ENCODE data around the gene GDAP2.
"Not testable (repeated sequence)": the region's sequence is repeated elsewhere in the genome, so short reads cannot be mapped to it uniquely, and the experiment has no call there.

Gene GDAP2

GRCh38 chr1:117886101-117886795 is 43.2 kb downstream of the GDAP2 start:
- H3K9me3 Mint-ChIP-seq: no peaks in the 10 kb centered on the region
- H3K36me3 Mint-ChIP-seq (ENCODE audit: low read depth): peaks cover 12% of the 10 kb centered on the region
- H3K4me1 Mint-ChIP-seq (ENCODE audit: low read depth): peaks cover 4% of the 10 kb centered on the region
- no peaks in the 10 kb centered on the region for H3K27me3 Mint-ChIP-seq (ENCODE audit: low read depth)
- H3K4me3 Mint-ChIP-seq: no peak overlapping the region
- no peak overlapping the region for H3K27ac Mint-ChIP-seq

DNA sequence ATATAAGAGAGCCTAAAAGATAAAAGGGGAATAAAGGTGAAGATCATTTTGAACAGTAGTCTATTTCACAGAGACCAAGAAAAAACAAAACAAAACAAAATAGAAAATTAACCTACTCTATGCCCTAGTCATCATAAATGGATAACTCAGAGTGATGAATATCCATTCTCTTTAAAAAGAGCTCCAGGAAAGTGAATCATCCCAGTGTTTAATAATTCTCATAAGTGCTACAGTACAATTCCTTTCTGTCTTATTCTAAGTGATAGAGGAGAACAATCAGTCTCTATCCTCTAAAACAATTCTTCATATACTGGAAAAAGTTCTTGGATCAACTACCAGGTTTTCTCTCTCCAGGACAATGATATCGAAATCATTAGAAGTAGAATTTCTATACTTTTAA is 45.8 kb downstream of the GDAP2 start:
- Mint-ChIP-seq H3K36me3 (ENCODE audit: low read depth) (peaks cover 19% of the 10 kb centered on the region), H3K27ac (no peak overlapping the region), H3K4me1 (ENCODE audit: low read depth) (peaks cover 4% of the 10 kb centered on the region), H3K27me3 (ENCODE audit: low read depth) (no peaks in the 10 kb centered on the region), H3K9me3 (no peaks in the 10 kb centered on the region), H3K4me3 (no peak overlapping the region)

GRCh38 chr1:117879284-117879683 is 50.1 kb downstream of the GDAP2 start:
- peaks cover 3% of the 10 kb centered on the region for H3K9me3 Mint-ChIP-seq
- no peak overlapping the region for H3K4me3 Mint-ChIP-seq
- H3K36me3 Mint-ChIP-seq (ENCODE audit: low read depth): peaks cover 46% of the 10 kb centered on the region
- H3K4me1 Mint-ChIP-seq (ENCODE audit: low read depth): no peaks in the 10 kb centered on the region
- H3K27ac Mint-ChIP-seq: no peak overlapping the region
- H3K27me3 Mint-ChIP-seq (ENCODE audit: low read depth): no peaks in the 10 kb centered on the region

DNA sequence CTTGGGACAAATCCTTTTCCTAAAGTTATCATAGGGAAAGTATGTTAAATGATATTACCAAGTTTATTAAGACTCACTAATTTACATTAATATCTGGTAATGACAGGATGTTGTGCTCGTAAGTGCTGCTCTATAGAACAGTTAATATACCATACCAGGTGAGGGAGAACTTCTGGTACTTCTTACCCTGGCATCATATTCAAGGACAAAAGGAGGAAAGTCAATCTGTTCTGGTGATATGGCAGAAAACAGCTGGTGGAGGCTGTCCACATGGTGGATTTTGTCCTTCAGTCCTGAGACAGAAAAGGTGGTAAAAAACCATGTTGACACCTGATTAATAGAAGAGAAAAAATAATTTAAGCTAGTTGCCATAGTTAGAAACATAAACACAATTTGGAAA is 51.6 kb downstream of the GDAP2 start:
- peaks cover 10% of the 10 kb centered on the region for H3K9me3 Mint-ChIP-seq
- H3K27ac Mint-ChIP-seq: no peak overlapping the region
- H3K4me3 Mint-ChIP-seq: no peak overlapping the region
- no peaks in the 10 kb centered on the region for H3K4me1 Mint-ChIP-seq (ENCODE audit: low read depth)
- peaks cover 53% of the 10 kb centered on the region for H3K36me3 Mint-ChIP-seq (ENCODE audit: low read depth)
- no peaks in the 10 kb centered on the region for H3K27me3 Mint-ChIP-seq (ENCODE audit: low read depth)

DNA sequence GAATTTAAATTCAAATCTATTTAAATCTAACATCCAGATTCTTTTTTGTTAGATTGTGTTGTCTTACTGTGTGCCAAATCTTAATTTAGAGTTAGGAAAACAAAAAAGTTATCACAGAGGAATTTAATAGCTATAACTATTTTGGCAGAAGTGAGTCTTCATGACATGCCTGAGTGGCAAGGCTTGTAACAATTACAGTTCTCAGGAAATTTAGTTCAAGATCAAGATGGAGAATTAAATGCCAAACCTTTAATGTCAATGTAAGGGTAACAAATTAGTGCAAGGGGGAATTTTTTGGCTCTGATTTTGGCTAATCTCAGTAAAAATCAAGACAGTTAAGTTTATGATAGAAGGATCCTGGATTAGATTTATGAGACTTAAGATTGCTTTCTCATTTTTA is 58.4 kb downstream of the GDAP2 start:
- Mint-ChIP-seq H3K4me3 (no peak overlapping the region), H3K36me3 (ENCODE audit: low read depth) (peaks cover 63% of the 10 kb centered on the region), H3K27ac (no peak overlapping the region), H3K4me1 (ENCODE audit: low read depth) (no peaks in the 10 kb centered on the region), H3K27me3 (ENCODE audit: low read depth) (no peaks in the 10 kb centered on the region), H3K9me3 (peaks cover 17% of the 10 kb centered on the region)

DNA sequence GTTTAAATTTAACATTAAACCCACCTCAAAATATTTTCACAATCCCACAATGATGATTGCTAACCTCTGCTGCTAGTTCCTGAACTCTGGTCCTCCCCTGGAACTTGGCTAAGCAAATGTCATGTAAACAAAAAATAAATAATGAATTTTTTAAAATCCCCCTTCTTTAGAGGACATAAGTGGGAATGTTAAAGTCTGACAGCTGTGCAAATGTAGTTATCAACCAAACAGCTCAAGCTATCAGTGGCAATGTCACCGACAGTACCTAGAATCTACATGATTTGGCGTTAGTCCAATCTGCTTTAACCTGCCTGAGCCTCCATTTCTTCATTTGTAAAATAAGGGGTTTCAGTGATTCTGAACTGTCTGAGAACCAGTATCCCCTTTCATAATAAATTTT is 67.7 kb downstream of the GDAP2 start:
- Mint-ChIP-seq H3K36me3 (ENCODE audit: low read depth) (peaks cover 13% of the 10 kb centered on the region), H3K9me3 (no peaks in the 10 kb centered on the region), H3K4me1 (ENCODE audit: low read depth) (no peaks in the 10 kb centered on the region), H3K27me3 (ENCODE audit: low read depth) (no peaks in the 10 kb centered on the region), H3K27ac (no peak overlapping the region), H3K4me3 (no peak overlapping the region)

DNA sequence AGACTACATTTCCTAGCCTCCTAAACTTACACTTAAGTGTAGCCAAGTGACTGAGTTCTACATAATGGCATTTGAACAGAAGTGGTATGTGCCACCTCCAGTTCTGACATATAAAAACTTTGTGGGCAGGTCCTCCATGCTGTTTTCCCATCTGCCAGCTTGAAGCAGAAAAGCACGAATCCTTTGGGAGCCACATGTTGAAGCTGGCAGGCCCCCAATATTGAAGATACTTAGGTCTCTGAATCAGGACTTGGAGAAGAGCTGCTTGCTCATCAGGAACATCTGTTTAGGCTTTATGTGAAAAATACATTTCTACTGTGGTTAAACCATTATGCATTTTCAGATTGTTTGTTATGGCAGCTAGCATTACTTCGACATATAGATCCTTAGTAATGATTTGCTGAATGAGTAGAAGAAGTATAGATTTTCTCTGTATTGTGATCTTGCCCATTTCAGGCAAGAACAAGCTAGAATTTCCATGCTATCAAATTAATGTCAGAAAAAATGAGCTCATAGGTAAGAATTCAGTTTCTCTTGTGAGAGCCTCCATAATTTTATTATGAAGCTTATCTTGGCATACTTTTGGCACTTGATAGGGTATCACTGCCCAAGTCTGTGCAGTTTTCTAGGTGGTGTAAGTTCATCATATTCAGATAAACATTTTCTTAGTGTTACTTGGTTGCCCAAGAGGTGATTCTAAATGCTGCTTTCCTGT is 68.4 kb downstream of the GDAP2 start:
- Mint-ChIP-seq H3K4me1 (ENCODE audit: low read depth) (no peaks in the 10 kb centered on the region), H3K4me3 (no peak overlapping the region), H3K27ac (no peak overlapping the region), H3K36me3 (ENCODE audit: low read depth) (peaks cover 9% of the 10 kb centered on the region), H3K27me3 (ENCODE audit: low read depth) (no peaks in the 10 kb centered on the region), H3K9me3 (no peaks in the 10 kb centered on the region)

GRCh38 chr1:117859901-117860300 is 69.5 kb downstream of the GDAP2 start:
- no peak overlapping the region for H3K27ac Mint-ChIP-seq
- H3K36me3 Mint-ChIP-seq (ENCODE audit: low read depth): peaks cover 2% of the 10 kb centered on the region
- no peak overlapping the region for H3K4me3 Mint-ChIP-seq
- H3K9me3 Mint-ChIP-seq: no peaks in the 10 kb centered on the region
- H3K27me3 Mint-ChIP-seq (ENCODE audit: low read depth): no peaks in the 10 kb centered on the region
- H3K4me1 Mint-ChIP-seq (ENCODE audit: low read depth): no peaks in the 10 kb centered on the region

- H3K27ac Mint-ChIP-seq: no peak overlapping the region
- peaks cover 2% of the 10 kb centered on the region for H3K36me3 Mint-ChIP-seq (ENCODE audit: low read depth)
- H3K4me1 Mint-ChIP-seq (ENCODE audit: low read depth): no peaks in the 10 kb centered on the region
- no peak overlapping the region for H3K4me3 Mint-ChIP-seq
- no peaks in the 10 kb centered on the region for H3K9me3 Mint-ChIP-seq
- H3K27me3 Mint-ChIP-seq (ENCODE audit: low read depth): no peaks in the 10 kb centered on the region
Observed at GRCh38 chr1:117857418-117857817, 72.0 kb downstream of the GDAP2 start.

DNA sequence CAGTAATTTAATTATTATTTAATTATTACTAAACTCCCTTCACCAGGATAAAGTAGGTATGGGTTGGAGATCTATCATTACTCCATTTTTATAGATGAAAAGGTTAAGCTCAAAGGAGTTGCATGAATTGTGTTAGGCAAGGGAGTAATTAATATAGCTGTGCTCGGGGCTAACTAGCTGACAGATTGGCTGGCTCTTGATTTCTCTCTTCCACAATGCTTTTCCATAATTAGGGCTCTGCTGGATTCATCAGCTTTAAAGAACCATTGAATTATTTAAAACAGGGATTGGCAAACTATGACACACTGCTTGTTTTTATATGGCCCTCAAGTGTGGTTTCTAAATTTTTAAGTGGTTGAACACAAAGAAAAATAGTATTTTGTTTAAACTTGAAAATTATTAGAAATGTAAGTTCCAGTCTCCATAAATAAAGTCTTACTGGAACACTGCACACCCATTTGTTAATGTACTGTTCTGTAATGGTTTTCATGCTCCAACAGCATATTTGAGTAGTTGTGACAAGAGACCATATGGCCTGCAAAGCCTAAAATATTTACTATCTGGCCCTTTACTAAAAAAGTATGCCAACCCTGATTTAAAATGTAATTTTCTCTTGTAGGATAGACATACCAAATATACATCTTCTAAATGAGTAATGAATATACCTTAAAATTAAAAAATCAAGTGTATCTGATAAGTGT is 76.4 kb downstream of the GDAP2 start:
- Mint-ChIP-seq H3K4me3 (no peak overlapping the region), H3K9me3 (no peaks in the 10 kb centered on the region), H3K27ac (no peak overlapping the region), H3K27me3 (ENCODE audit: low read depth) (no peaks in the 10 kb centered on the region), H3K36me3 (ENCODE audit: low read depth) (no peaks in the 10 kb centered on the region), H3K4me1 (ENCODE audit: low read depth) (no peaks in the 10 kb centered on the region)

- H3K4me1 Mint-ChIP-seq (ENCODE audit: low read depth): no peaks in the 10 kb centered on the region
- H3K36me3 Mint-ChIP-seq (ENCODE audit: low read depth): no peaks in the 10 kb centered on the region
- no peak overlapping the region for H3K4me3 Mint-ChIP-seq
- H3K9me3 Mint-ChIP-seq: no peaks in the 10 kb centered on the region
- H3K27me3 Mint-ChIP-seq (ENCODE audit: low read depth): no peaks in the 10 kb centered on the region
- H3K27ac Mint-ChIP-seq: no peak overlapping the region
Observed at GRCh38 chr1:117851687-117852086, 77.7 kb downstream of the GDAP2 start.

DNA sequence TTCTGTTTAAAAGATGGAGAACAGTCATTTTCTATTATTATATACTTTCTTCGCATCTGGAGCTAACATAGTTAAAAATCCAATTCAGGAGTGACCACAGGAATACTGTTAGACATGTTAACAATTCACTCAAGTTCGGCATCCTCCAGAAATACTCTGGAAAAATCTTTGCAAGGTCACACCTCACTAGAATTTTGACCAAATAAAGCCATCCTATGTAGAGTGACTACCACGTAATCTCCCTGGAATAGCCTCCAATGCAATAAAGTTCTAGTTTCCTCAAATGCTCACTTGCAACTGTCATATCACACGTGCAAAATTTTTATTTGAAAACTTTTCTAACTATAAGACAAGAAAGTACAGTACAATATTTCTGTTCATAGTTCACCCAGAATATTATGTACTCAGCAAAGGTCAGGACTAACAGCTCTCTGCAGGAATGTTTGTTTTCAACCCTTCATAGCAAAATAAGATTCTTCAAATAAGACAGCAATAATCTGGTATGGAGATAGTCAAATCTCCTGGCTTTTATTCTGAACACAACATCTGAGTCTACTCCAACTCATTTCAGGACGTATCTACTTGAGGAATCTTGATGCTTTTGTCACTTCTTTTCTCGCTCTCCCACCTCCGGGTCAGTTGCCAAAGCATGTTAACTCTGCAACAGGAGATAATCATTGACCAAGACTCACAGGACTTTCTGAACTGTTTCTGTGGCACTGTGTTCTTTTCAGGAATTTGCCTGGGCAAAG is 82.6 kb downstream of the GDAP2 start:
- Mint-ChIP-seq H3K4me3 (no peak overlapping the region), H3K9me3 (peaks cover 18% of the 10 kb centered on the region), H3K36me3 (ENCODE audit: low read depth) (peaks cover 4% of the 10 kb centered on the region), H3K27me3 (ENCODE audit: low read depth) (no peaks in the 10 kb centered on the region), H3K27ac (no peak overlapping the region), H3K4me1 (ENCODE audit: low read depth) (no peaks in the 10 kb centered on the region)

DNA sequence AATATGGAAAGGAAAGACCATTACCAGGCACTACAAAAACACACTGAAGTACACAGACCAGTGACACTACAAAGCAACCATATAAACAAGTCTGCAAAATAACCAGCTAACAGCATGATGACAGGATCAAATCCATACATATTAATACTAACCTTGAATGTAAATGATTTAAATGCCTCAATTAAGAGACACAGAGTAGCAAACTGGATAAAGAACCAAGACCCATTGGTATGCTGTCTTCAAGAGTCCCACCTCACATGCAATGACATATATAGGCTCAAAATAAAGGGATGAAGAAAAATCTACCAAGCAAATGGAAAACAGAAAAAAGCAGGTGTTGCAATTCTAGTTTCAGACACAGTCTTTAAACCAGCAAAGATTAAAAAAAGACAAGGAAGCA is 84.9 kb downstream of the GDAP2 start:
- not testable (repeated sequence) for H3K36me3 Mint-ChIP-seq (ENCODE audit: low read depth); H3K27me3 Mint-ChIP-seq (ENCODE audit: low read depth); H3K4me3 Mint-ChIP-seq; H3K4me1 Mint-ChIP-seq (ENCODE audit: low read depth); H3K27ac Mint-ChIP-seq
- H3K9me3 Mint-ChIP-seq: peaks cover 18% of the 10 kb centered on the region

DNA sequence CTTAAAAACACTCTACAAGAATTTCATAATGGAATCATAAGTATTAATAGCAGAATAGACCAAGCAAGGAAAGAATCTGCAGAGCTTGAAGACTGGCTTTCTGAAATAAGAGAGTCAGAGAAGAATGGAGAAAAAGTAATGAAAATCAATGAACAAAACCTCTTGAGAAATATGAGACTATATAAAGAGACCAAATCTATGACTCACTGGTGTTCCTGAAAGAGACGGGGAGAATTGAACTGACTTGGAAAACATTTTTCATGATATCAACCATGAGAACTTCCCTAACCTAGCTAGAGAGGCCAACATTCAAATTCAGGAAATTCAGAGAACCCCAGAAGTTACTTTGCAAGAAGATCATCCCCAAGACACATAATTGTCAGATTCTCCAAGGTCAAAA is 85.6 kb downstream of the GDAP2 start:
- H3K4me1 Mint-ChIP-seq (ENCODE audit: low read depth): no peaks in the 10 kb centered on the region
- H3K36me3 Mint-ChIP-seq (ENCODE audit: low read depth): peaks cover 4% of the 10 kb centered on the region
- no peak overlapping the region for H3K27ac Mint-ChIP-seq
- peaks cover 18% of the 10 kb centered on the region for H3K9me3 Mint-ChIP-seq
- H3K4me3 Mint-ChIP-seq: no peak overlapping the region
- no peaks in the 10 kb centered on the region for H3K27me3 Mint-ChIP-seq (ENCODE audit: low read depth)

All from T-helper 1 cell treated with Interleukin-12 subunit alpha and Interleukin-12 subunit beta and Interleukin-4 antibody, amounts not matched to agents 30 μg/mL and 1 μg/mL, for 36 hours (primary cell).